Measurements from ENCODE around the gene PABPN1L.

- TF ChIP-seq CTCF (IDR thresholded peaks at IDR 0.05; ENCODE audit: low read length), result no peak
- TF ChIP-seq EZH2 (optimal IDR thresholded peaks at IDR 0.05; ENCODE audit: low read depth, low read length), result no peak
These were observed 20.5 kb upstream of the PABPN1L start for GRCh38 chr16:88886845-88887521.

Measured in MM.1S (cell line).